ENCODE results near the gene OR5K3.

The OR5K3 gene

GRCh38 chr3:98434412-98434811, 43.9 kb downstream of the OR5K3 start:
- DNase-seq: no peak

- no peak for DNase-seq
Observed at GRCh38 chr3:98440283-98440682, 49.8 kb downstream of the OR5K3 start.

All from GDM1 (cell line).